Skin of body (tissue), 2 donors: ENCODE data around the gene TTC27. TPM values are rescaled to one million over a fixed set of nuclear protein-coding genes. Genes with fewer than 3 reads are reported as not detected.
A peak's percentile ranks its signal among the peaks of the same experiment; 100 is the strongest.
"Not testable (repeated sequence)": the region's sequence is repeated elsewhere in the genome, so short reads cannot be mapped to it uniquely, and the experiment has no call there.

ENCODE experiments used
- DNase-seq: peaks from one replicate; lab custom pipeline; 2025; lab: John Stamatoyannopoulos, UW
- total RNA-seq: library from RNA; depleted of rRNA; stranded (reverse); fragments of >200 nt; gene quantifications from one replicate; pipeline ENCODE4 v1.2.3, GENCODE V29; 2014

The TTC27 gene
- total RNA-seq, 1 donor from 2014 or later = 22.5 TPM

- DNase-seq = no peak
These were observed 177.6 kb downstream of the TTC27 start for GRCh38 chr2:32805104-32806095.

GRCh38 chr2:32806857-32807256 is 179.0 kb downstream of the TTC27 start:
- DNase-seq = no peak

- DNase-seq = no peak
These were observed 179.8 kb downstream of the TTC27 start for GRCh38 chr2:32807662-32808061.

- DNase-seq = no peak
These were observed 183.2 kb downstream of the TTC27 start for GRCh38 chr2:32810909-32811495.

GRCh38 chr2:32811696-32812095 is 183.8 kb downstream of the TTC27 start:
- DNase-seq = no peak

GRCh38 chr2:32812316-32812715 is 184.5 kb downstream of the TTC27 start:
- DNase-seq = peak; percentile 64

GRCh38 chr2:32820088-32820487 is 192.2 kb downstream of the TTC27 start:
- no peak for DNase-seq

GRCh38 chr2:32820701-32821100 is 192.9 kb downstream of the TTC27 start:
- no peak for DNase-seq

GRCh38 chr2:32824070-32824809 is 196.4 kb downstream of the TTC27 start:
- DNase-seq = no peak

GRCh38 chr2:32825291-32825712 is 197.5 kb downstream of the TTC27 start:
- DNase-seq = peak; percentile 69

GRCh38 chr2:32830196-32830595 is 202.3 kb downstream of the TTC27 start:
- no peak for DNase-seq

GRCh38 chr2:32832821-32833220 is 205.0 kb downstream of the TTC27 start:
- DNase-seq = no peak

GRCh38 chr2:32833709-32834108 is 205.9 kb downstream of the TTC27 start:
- DNase-seq = no peak

- DNase-seq = no peak
These were observed 207.3 kb downstream of the TTC27 start for GRCh38 chr2:32835148-32835547.

- no peak for DNase-seq
These were observed 209.1 kb downstream of the TTC27 start for GRCh38 chr2:32836933-32837332.

- DNase-seq = no peak
These were observed 210.6 kb downstream of the TTC27 start for GRCh38 chr2:32838418-32838817.

- no peak for DNase-seq
These were observed 211.1 kb downstream of the TTC27 start for GRCh38 chr2:32838949-32839348.

GRCh38 chr2:32841931-32842898 is 214.4 kb downstream of the TTC27 start:
- no peak for DNase-seq

GRCh38 chr2:32843699-32844098 is 215.8 kb downstream of the TTC27 start:
- no peak for DNase-seq

GRCh38 chr2:32844253-32844652 is 216.4 kb downstream of the TTC27 start:
- no peak for DNase-seq

GRCh38 chr2:32846274-32846673 is 218.4 kb downstream of the TTC27 start:
- DNase-seq = not testable (repeated sequence)
